DMS114 treated with DMSO at 0.1 percent for 48 hours (cell line): Measurements from ENCODE around the gene CEP57L1.
"Not testable (repeated sequence)": the region's sequence is repeated elsewhere in the genome, so short reads cannot be mapped to it uniquely, and the experiment has no call there.

Experiments used
- DNase-seq: peaks from one replicate; lab custom pipeline; 2025; ENCODE audit not compliant: unreplicated experiment; lab: John Stamatoyannopoulos, UW

CEP57L1 gene

GRCh38 chr6:109073344-109074132 is 21.8 kb upstream of the CEP57L1 start:
- DNase-seq, result peak; percentile 27

GRCh38 chr6:109074133-109074415 is 21.2 kb upstream of the CEP57L1 start:
- no peak for DNase-seq

- DNase-seq, result no peak
These were observed 19.4 kb upstream of the CEP57L1 start for GRCh38 chr6:109075934-109076333.

- DNase-seq, result no peak
These were observed 18.9 kb upstream of the CEP57L1 start for GRCh38 chr6:109076377-109076776.

GRCh38 chr6:109079981-109080380 is 15.3 kb upstream of the CEP57L1 start:
- DNase-seq, result no peak

- DNase-seq, result no peak
These were observed 14.3 kb upstream of the CEP57L1 start for GRCh38 chr6:109081026-109081425.

- DNase-seq, result no peak
These were observed 13.7 kb upstream of the CEP57L1 start for GRCh38 chr6:109081516-109082187.

- DNase-seq, result no peak
These were observed 13.1 kb upstream of the CEP57L1 start for GRCh38 chr6:109082188-109082577.

- DNase-seq, result no peak
These were observed 11.7 kb upstream of the CEP57L1 start for GRCh38 chr6:109083657-109084056.

- not testable (repeated sequence) for DNase-seq
These were observed 11.2 kb upstream of the CEP57L1 start for GRCh38 chr6:109084146-109084545.

- DNase-seq, result no peak
These were observed 7.5 kb upstream of the CEP57L1 start for GRCh38 chr6:109087661-109088264.

- no peak for DNase-seq
These were observed 6.3 kb upstream of the CEP57L1 start for GRCh38 chr6:109088995-109089394.

GRCh38 chr6:109091314-109092024 is 3.8 kb upstream of the CEP57L1 start:
- no peak for DNase-seq

GRCh38 chr6:109092074-109092473 is 3.2 kb upstream of the CEP57L1 start:
- no peak for DNase-seq

- DNase-seq, result no peak
These were observed 1.4 kb upstream of the CEP57L1 start for GRCh38 chr6:109093732-109094415.

- DNase-seq, result peak; percentile 80
These were observed 781 bp upstream of the CEP57L1 start, which contains the start of gene SESN1 for GRCh38 chr6:109094416-109095035. SESN1 (minus strand) TSS chr6:109094846; CDS start chr6:109094073, 773 bp downstream.

GRCh38 chr6:109095835-109096084 is 453 bp downstream of the CEP57L1 start:
- no peak for DNase-seq

- no peak for DNase-seq
These were observed 901 bp downstream of the CEP57L1 start for GRCh38 chr6:109096208-109096607.

- DNase-seq, result no peak
These were observed 2.4 kb downstream of the CEP57L1 start for GRCh38 chr6:109097661-109098060.

GRCh38 chr6:109102762-109103161 is 7.5 kb downstream of the CEP57L1 start:
- no peak for DNase-seq

GRCh38 chr6:109103942-109104341 is 8.6 kb downstream of the CEP57L1 start:
- DNase-seq, result no peak
